Stimulated activated CD4-positive, alpha-beta T cell treated with anti-CD3 and anti-CD28 coated beads, TNF-alpha, amount 100 ng/mL, for 1 hour (primary cell): ENCODE results near the gene OPCML.

Experiments
- DNase-seq, 3 donors: peaks; one replicate each; pipeline ENCODE4 v3.0.0-alpha.2; 2020; ENCODE audit warnings: low read depth in 3 of 3, low spot score in 1 of 3

The OPCML gene

DNA sequence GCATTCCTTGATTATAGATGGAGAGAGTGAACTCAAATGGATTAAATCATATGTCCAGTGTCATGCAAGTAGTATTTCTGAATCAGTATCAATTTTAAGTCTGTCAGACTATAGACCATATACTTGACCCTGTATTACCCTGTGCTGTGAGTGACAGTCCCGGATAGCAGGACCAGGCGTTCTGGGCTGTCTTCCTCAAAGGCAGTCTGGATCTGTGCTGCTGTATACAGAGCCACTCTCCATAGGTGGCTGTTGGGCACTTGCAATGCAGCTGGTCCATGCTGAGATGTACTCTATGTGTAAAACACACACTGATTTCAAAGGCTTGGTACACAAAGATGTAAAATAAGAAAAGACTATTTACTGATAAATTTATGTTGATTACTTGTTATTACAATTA, 294.3 kb downstream of the OPCML start:
- no peak for DNase-seq

DNA sequence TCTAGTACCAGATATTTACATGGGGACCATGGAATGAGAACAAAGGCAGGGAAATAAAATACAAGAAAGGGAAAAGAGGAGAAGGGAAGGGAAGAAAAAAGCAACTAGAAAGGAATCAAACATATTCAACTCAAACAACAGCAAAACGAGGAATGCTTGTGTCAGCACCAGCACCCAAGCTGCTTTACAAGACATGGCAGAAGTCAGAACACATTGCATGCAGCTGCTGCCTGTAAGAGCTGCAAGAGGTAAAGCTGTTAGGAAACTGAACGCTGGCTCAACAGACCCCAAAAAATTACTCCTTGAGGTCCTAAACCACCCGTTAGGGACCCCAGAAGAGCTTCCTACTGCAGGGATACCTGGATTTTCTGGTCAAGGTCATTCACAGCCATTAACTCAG, 296.9 kb downstream of the OPCML start:
- DNase-seq, result no peak

DNA sequence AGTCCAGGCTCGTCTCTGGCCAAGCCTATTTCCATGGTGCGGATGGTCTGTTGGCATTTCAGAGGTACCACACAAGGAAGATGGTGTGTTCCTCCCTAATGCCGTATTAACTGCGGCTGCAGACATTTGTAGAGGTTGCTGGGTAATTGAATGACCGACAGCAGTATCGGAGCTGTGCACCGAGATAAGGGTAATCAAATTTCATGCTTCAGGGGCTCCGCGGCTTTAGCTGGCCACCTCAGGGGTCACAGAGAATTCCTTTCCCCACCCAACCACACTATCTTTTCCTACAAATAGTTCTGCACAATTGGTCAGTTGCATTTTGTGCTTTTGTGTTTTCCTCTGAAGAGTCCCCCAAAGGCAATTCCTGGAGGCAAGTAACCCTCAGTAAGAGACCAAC, 297.4 kb downstream of the OPCML start:
- no peak for DNase-seq

DNA sequence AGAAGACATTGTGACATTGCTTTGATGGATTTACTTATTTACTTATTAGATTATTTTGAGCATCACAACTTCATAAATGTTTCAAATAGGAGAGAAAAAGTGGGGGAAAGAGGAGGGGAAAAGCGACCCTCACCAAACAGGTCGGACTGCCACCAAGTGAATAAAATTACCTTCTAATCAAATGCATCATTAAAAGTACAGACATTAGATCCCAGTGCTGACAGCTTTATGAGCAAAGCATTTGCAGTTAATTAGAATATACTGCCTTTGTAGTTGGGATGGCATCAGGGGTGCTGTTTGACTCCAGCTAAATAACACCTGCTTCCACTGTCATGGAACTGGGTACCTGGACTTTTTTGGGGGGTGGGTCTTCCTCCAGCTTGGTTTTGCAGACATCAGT, 299.6 kb downstream of the OPCML start:
- DNase-seq, result no peak

DNA sequence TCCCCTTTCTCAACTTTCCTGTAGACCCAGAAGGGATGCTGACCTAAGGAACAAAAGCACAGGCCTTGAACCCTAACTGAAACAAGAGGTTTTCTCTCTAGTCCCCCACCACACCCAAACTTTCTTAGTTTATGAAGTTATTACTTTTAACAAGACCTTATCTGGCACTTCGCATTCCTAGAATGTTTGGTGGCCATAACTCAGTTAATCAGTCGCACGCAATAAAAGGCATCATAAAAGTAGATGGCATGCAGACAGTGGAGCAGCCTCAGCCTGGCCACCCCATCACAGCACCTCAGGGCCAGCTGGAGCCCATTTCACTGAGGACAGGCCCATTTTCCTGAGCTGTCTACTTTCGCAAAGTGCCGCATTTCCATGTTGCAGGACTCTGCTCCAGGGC, 301.9 kb downstream of the OPCML start:
- no peak for DNase-seq

DNA sequence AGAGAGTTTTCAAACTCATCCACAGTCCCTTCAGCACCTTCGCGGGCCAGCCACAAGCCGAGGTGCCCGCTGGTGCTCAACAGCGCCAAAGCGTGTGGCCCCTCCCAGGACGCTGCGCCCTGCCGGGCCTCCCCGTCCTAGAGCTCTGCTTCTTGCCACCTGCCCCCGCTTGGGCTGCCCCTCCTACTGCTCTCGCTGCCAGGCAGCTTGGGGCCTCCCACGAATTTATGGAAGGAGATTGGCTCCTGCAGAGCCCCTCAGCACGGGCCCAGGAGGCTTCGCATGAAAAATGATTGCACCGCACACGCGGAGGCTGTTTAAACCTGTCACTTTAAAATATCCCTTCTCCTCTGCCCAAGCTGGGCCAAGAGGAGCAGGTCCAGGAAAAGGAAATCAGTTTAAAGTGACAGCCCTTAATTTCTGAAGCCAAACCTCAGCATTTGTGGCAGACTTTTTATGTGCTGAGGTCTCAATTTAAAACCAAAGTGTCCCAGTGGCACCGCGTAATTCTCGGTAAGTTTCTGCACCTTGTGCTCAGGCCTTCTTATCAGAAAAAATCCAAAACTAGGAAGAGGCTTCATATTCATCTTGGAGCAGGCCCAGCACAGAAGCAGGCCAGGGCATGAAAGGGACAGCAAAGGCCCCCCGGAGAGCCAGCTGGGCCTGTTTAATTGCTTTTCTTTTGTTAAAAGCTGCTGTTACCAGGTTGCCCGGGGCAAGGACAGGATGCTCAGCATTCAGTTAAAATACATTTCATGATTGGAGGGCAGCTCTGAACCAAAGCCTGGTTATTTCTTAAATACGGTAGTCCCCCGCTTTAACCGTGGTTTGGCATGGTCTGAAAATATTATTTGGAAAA, 303.6 kb downstream of the OPCML start:
- no peak for DNase-seq

DNA sequence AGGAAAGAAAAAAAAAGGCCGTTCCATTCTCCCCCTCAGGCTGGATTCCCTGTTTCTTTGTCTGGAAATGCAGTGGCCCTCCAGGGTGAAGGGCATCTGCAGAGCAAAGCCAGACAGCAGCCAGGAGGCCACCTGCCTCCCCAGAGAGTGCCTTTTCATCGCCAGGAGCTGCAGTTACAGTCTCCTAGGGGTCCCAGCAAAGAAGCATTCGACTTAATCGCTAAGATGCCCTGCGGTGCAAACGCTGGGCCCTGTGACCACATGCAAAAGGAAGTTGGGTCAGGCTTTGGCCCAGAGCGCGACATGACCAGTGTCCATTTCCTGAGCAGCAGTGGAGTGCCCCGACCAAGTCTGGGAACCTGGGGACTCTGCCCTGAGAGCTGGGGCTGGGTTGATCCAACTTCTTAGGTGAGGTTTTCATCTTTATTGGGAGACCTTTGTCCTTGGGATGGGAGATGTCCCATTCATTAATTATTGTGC, 304.6 kb downstream of the OPCML start:
- DNase-seq, result no peak

DNA sequence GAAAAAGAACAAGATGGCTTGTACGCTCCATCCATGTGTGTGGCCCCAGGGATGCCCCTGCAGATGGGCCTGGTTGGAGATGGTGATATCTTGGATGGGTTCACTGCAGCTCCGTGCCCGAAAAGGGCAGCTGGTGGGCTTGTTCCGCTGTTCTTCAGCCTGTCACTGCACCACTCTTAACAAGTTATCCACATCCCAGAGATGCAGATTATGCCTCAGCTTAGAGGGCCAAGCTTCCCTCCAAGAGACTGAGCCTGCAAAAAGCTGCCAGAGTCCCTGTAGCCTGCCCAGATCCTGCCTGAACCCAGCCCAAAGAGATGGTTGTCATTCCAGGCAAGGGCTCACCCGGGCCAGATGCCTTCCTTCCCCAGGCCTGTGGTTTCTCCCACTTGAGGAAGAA, 308.0 kb downstream of the OPCML start:
- no peak for DNase-seq

DNA sequence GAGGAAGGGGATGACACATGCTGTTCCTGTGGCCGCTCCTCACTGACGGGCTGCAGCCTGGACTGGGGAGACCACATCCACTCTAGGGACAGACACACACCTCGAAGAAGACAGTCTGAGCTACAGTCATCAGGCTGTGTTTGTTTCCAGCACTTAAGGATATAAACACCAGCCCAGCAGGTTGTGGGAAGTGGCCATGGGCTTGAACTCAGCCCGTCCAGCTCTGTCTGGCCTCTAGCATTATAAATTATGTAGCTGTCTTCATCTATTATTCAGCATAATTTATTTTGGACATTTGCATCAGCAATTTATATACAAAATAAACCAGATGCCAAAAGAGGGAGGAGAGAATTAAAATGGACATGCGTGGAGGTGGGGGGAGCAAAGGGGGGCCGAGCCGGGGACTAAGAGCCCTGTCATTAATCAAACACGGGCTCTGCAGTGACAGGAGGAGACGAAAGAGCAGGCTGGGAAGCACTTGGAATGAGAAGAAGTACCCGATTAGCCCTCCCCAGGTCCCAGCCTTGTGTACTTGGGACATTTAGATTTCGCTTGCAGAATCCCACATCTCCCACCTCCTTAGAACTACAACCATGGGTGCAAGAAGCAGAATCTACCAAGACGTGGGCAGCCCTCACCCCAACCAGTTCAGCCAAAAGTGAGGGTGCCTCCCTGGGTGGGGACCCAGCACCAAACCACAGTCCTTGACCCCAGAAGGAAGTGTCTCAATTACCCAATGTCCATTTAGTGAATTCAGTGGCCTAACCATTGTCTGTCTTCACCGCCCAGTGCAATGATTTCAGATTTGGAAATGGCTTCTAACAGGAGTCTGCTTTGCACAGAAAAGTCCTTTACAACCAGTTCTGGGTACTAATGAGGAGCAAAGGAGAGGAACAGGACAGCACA, 309.6 kb downstream of the OPCML start:
- DNase-seq, result no peak

DNA sequence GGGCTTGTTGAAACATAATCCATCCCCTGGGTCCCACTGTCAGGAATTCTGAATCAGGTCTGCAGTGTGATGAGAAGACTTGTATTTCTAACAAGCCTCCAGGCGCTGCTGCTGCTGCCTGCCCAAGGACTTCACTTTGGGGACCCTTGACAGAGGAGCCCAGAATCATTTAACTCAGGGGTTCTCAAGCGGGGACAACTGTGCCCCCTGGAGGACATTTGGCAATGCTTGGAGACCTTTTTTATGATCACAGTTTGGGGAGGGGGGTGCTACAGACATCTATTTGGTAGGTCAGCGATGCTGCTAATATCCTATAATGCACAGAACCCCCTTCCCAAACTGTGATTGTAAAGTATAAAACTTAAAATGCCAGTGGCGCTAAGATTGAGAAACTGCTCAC, 312.8 kb downstream of the OPCML start:
- DNase-seq, result no peak

DNA sequence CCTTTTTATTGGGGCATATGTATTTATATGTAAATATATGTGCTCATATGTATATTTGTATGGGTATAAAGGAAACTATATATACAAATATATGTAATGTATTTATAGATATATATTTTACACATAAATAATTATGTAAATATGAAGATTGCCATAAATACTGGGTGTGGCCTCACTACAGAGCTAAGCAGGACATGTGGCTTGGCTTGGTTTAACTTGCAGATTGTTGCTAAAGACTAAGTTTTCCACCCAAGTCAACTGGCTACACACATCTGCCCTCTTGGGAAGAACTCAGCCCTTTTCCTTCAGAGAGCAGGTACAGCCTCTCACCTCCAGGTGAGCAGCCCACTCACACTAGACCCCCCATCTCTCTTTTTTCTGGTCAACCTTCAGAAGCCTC, 315.5 kb downstream of the OPCML start:
- DNase-seq, result no peak

DNA sequence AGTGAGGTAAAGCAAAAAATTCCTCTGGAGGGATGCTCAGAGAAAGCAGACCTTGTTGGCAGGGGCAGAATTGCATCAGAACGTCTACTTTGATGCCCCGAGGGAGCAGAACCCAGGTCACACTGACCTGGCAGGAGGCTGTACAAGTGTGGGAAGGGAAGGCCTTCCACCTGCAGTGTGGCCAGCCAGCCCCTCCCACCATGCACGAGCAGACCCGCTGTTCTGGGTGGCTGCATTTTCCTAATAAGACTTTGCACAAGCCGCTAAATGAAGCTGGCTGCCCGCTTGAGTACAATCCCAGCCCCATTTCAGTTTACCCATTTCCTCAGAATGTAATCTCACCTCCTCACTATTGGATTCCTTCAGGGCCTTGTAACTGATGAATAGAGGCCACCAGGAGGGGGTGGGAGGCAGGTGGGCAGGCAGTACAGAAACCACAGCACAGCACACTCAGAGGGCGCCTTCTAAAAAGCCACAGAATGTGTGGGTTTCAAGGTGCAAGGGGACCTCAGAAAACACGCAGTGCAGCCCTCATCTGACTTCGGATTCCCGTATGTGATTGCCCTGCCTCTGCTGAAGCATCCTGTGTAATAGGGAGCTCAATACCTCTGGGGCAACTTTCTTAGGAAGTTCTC, 316.6 kb downstream of the OPCML start:
- no peak for DNase-seq

DNA sequence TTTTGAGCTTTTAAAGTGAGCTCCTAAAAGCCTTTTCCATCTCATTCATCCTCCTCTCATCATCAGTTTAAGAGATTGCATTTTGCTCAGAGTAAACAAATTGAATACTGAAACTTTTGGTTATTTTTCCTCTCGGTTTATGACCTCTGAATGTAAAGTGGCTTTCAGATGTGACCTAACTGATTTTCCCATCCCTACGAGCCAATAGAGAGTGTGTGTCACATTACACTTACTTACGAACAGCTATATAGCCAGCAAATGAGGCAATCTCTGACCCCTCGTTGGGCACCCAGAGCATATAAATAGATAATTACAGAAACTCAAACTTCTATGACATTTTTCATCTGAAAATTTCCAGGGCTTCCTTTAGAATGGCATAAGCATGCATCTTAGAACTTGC, 317.7 kb downstream of the OPCML start:
- DNase-seq, result no peak

DNA sequence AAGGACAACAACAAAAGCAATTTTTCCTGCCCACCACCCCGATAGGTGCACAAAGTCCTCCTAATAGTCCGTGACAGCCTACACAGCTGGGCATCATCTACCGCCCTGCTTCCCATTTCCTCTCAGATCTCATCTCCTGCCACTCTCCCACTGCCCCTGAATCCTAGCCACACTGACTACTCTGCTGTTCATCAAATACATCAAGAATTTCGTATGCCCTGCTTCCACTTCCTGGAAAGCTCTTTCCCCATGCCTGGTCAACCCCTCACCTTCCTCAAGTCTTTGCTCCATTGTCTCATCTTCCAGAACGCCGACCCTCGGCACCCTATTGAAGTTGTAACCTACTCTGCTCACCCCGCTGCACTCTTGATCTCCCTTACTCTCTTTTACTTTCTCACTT, 320.1 kb downstream of the OPCML start:
- no peak for DNase-seq

DNA sequence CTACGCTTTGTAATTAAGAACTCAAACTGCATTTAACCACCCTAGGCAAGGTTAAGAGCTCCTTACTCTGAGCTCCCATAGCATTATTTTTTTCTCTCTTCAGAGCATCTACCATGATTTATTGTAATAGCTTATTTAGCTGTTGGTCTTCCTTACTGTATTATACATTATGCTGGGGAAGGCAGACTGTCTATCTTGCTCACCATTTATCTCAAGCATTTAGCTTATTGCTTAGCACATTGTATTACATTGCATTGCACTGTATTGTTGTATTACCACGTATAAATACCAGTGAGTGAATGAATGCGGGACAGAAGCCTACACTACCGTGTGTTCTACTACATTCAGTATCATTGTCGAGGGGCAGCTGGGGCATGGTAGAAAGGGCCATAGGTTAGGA, 324.3 kb downstream of the OPCML start:
- DNase-seq, result no peak

DNA sequence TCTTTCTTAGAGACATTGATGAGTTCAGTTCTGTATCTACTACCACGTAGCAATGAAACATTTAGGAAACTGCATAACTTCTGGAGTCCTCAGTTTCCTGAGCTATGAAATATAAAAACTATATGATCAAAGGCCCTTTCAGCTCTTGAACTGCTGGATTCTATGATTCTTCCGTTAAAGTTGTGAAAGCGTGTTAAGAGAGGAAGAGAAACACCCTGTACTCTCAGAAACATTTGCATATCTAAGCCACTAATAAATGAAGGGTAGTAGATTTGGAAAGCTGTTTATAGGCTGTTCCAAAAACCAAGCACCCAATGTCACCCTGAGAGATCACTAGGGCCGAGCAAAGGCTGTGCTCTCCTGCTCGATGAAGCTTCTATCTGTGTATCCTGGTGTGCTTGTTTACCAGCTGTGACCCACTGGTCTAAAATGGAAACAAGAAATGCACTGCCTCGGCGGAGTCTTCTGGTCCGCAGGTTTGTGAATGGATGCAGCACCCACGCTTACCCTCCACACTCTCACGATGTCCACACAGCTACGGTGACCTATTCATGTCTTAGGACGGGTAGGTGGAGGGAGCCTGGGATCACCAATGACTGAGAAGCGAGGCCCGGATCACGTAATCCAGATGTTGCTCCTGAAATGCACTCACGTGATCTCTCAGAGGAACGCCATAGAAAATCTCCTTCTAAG, 325.8 kb downstream of the OPCML start:
- no peak for DNase-seq

DNA sequence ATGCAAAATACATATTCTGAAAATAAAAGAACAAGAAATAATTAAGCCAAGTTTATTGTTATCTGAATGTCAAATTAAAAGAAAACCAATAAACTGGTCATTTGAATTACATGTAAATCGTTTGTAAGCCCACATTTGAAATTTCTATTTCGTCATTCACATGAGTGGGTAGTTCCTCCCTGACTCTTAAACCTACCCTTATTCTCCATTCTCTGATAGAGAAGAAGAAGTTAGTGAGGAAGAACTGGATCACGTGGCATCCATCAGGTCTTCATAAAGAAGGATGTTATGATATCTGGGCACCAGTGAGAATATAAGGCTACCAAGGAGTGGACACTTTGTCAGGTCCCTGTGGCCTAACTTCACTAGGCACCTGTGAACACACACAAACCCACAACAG, 328.1 kb downstream of the OPCML start:
- no peak for DNase-seq

DNA sequence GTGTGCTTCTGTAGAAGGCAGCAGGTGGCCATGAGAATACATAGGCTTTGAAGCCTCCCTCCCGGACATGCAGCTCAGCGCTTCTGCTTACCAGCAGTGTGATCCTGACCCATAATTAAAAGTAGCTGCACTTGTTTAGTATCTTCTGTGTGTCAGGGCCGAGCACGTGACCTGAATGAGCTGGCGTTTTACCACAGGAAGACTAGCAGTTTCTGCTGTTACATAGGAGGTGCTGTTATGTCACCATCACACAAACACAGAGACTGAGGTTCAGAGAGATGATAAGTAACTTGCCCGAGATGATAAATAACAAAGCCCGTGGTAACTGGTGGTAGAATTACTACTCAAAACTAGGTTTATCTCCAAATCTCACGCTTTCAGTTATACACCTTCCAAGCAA, 329.5 kb downstream of the OPCML start:
- DNase-seq, result no peak

DNA sequence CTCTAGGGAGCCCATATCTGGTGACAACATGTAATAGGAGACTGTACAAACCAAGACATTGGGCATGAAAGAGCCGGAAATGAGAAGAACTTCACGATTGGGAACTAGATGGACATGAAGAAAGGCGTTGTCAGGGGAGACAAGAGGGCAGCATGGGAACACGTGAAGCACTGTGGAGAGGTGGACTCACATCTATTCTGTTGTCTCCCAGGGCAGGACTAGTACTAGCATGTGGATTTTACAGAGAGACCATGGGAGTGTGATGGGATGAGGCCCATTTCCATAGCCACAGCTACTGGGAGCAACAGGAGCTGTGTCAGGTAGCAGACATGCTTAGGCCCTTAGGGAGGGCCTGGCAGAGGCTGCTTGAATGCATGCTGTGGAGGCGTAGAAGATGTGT, 333.9 kb downstream of the OPCML start:
- no peak for DNase-seq

DNA sequence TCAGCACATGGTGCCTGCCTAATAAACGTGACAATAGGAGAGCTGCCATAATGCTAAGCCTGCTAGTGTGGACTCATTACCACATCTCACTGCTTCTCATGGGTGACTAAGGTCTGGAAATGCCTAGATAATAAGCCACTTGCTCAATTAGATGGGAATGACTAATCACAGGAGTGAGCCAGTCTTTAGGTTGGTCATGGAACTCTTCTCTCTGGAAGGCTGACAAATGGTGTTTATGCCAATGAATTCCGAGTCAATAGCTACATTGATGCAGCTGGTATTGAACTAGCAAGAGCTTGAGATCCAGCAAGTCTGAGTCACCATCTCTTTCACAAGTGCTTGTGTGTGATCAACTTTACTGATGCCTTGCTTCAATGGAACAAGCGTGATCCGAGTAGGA, 334.9 kb downstream of the OPCML start:
- DNase-seq, result no peak

DNA sequence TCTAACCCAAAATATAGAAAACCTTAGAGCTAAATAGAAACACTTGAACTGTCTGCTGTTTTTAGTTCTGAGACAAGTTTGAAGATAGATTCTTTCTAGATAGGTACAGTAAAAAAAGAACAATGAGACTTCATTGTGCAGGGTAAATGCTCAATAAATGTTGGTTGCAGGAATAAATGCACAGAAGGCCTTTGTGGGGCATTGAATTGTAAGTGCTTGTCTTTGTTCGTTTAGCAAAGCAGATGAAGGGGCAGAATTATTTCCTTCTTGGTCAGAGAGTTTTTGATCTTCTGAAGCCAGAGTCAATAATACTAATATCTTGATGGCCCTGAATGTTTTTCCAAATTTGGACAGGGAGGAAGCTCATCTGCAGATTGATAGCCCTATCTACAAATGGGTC, 340.4 kb downstream of the OPCML start:
- DNase-seq, result no peak
